ENCODE data around the gene TMEM263. TPM values are rescaled to one million over a fixed set of nuclear protein-coding genes. Genes with fewer than 3 reads are reported as not detected.

TMEM263 gene
- total and polyA plus RNA-seq, 2 of the 13 experiments (the other 11 are each of a cell fraction or from before 2014, with no cell fraction given), result 25.9 to 58.6 TPM

GRCh38 chr12:106974511-106974910 lies 18.8 kb downstream of the TMEM263 start (continued):
- TF ChIP-seq ZSCAN12 (CRISPR knock-in tag; IDR thresholded peaks at IDR 0.05) (0 out of 2 replicates have a peak, but pooled peaks have one; percentile 36), ZIK1 (CRISPR knock-in tag; IDR thresholded peaks at IDR 0.05; ENCODE audit: borderline replicate concordance, low read depth) (no peak), SATB2 (CRISPR knock-in tag; IDR thresholded peaks at IDR 0.05) (no peak), AKNA (CRISPR knock-in tag; IDR thresholded peaks at IDR 0.05; ENCODE audit: borderline replicate concordance) (no peak), ELF4 (CRISPR knock-in tag; IDR thresholded peaks at IDR 0.05; ENCODE audit: borderline replicate concordance) (0 out of 2 replicates have a peak, but pooled peaks have one; percentile 24), REST (IDR thresholded peaks at IDR 0.05; ENCODE audit: borderline replicate concordance in 1 of 2, low read depth in 1 of 2, low read length in 2 of 2) (no peak), KAT7 (CRISPR knock-in tag; IDR thresholded peaks at IDR 0.05; ENCODE audit: borderline replicate concordance) (no peak), USF2 (IDR thresholded peaks at IDR 0.05; ENCODE audit: low read depth, low read length) (no peak), USF2 (CRISPR knock-in tag; IDR thresholded peaks at IDR 0.05; ENCODE audit: borderline replicate concordance) (peak; percentile 54; the same call in 1 of the 2 replicates), ZNF558 (CRISPR knock-in tag; IDR thresholded peaks at IDR 0.05; ENCODE audit: borderline replicate concordance) (no peak), ZBTB7A (CRISPR knock-in tag; IDR thresholded peaks at IDR 0.05) (no peak), ZNF629 (CRISPR knock-in tag; conservative IDR thresholded peaks at IDR 0.05) (no peak), HMGXB3 (CRISPR knock-in tag; IDR thresholded peaks at IDR 0.05; ENCODE audit: borderline replicate concordance) (no peak), MBD4 (IDR thresholded peaks at IDR 0.05; ENCODE audit: borderline replicate concordance, low read length) (0 out of 2 replicates have a peak, but pooled peaks have one; percentile 63)
